ENCODE measurements around the gene PPP1R13L. TPM values are rescaled to one million over a fixed set of nuclear protein-coding genes. Genes with fewer than 3 reads are reported as not detected.
"Not testable (repeated sequence)": the region's sequence is repeated elsewhere in the genome, so short reads cannot be mapped to it uniquely, and the experiment has no call there.

Gene PPP1R13L
- total RNA-seq, 2 experiments from 2014 or later: 7.8 to 15.5 TPM

DNA sequence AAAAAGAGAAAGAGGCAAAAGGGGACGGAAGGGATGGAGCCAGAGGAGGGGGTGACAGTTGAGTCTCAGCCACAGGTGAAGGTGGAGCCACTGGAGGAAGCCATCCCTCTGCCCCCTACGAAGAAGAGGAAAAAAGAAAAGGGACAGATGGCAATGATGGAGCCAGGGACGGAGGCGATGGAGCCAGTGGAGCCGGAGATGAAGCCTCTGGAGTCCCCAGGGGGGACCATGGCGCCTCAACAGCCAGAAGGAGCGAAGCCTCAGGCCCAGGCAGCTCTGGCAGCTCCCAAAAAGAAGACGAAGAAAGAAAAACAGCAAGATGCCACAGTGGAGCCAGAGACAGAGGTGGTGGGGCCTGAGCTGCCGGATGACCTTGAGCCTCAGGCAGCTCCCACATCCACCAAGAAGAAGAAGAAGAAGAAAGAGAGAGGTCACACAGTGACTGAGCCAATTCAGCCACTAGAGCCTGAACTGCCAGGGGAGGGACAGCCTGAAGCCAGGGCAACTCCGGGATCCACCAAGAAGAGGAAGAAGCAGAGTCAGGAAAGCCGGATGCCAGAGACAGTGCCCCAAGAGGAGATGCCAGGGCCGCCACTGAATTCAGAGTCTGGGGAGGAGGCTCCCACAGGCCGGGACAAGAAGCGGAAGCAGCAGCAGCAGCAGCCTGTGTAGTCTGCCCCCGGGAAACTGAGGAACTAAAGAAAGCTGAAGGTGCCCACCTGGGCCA lies 4.1 kb upstream of the PPP1R13L start:
- no peaks in the 10 kb centered on the region for H3K9me2 ChIP-seq (ENCODE audit: insufficient read depth, low read length)
- ChIA-PET POLR2A (no interaction called here), CTCF (ENCODE audit: unreplicated experiment) (interaction anchor here (0.6 kb wide), 1 partner anchor 11 kb away, joined by 3 read pairs; no protein-coding TSS in a partner anchor)
- peak overlapping the region; percentile 17 for H3K27ac ChIP-seq (ENCODE audit: low read depth, low read length, poor library complexity, severe bottlenecking)
- BruUV-seq (replicated peaks): TSS peak; percentile 75
- H3K4me2 ChIP-seq (ENCODE audit: low read length): peak overlapping the region; percentile 46; the same call in 1 of the 2 replicates
- no peak for DNase-seq (ENCODE audit: low spot score)
- H3K4me3 ChIP-seq (ENCODE audit: low read depth, low read length, poor library complexity, severe bottlenecking): no peak overlapping the region
- intact Hi-C loops (cut with micrococcal nuclease; ENCODE audit: unreplicated experiment): loop anchor here (5.0 kb wide), 1 partner anchor 407 kb away; the partner anchor contains the start of gene RELB
- no peaks in the 10 kb centered on the region for H3K9me3 ChIP-seq (ENCODE audit: low read length)
- peaks cover 29% of the 10 kb centered on the region for H3K4me1 ChIP-seq (ENCODE audit: insufficient read depth, low read length, poor library complexity, severe bottlenecking)
- peaks cover 39% of the 10 kb centered on the region for H3K36me3 ChIP-seq (ENCODE audit: insufficient read depth, low read length)
- H2AFZ ChIP-seq (ENCODE audit: low read length): no peak overlapping the region
- no peak for TF ChIP-seq EZH2phosphoT487 (IDR thresholded peaks at IDR 0.05; ENCODE audit: borderline replicate concordance, low read depth, low read length)
- TF ChIP-seq, protein P1, sequence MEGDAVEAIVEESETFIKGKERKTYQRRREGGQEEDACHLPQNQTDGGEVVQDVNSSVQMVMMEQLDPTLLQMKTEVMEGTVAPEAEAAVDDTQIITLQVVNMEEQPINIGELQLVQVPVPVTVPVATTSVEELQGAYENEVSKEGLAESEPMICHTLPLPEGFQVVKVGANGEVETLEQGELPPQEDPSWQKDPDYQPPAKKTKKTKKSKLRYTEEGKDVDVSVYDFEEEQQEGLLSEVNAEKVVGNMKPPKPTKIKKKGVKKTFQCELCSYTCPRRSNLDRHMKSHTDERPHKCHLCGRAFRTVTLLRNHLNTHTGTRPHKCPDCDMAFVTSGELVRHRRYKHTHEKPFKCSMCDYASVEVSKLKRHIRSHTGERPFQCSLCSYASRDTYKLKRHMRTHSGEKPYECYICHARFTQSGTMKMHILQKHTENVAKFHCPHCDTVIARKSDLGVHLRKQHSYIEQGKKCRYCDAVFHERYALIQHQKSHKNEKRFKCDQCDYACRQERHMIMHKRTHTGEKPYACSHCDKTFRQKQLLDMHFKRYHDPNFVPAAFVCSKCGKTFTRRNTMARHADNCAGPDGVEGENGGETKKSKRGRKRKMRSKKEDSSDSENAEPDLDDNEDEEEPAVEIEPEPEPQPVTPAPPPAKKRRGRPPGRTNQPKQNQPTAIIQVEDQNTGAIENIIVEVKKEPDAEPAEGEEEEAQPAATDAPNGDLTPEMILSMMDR (conservative IDR thresholded peaks at IDR 0.05; ENCODE audit: low read length): no peak
- no peaks in the 10 kb centered on the region for H4K20me1 ChIP-seq (ENCODE audit: insufficient read depth, low read length)
- H3K79me2 ChIP-seq (ENCODE audit: insufficient read depth, low read depth, low read length): peaks cover 10% of the 10 kb centered on the region

DNA sequence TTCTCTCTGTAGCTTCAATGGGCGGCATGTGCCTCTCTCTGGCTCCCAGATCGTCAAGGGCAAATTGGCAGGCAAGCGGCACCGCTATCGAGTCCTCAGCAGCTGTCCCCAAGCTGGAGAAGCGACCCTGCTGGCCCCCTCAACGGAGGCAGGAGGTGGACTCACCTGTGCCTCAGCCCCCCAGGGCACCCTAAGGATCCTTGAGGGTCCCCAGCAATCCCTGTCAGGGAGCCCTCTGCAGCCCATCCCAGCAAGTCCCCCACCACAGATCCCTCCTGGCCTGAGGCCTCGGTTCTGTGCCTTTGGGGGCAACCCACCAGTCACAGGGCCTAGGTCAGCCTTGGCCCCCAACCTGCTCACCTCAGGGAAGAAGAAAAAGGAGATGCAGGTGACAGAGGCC lies 3.3 kb upstream of the PPP1R13L start:
- Histone ChIP-seq H3K9me3 (ENCODE audit: low read length) (no peaks in the 10 kb centered on the region), H3K27ac (ENCODE audit: low read depth, low read length, poor library complexity, severe bottlenecking) (no peak overlapping the region), H3K79me2 (ENCODE audit: insufficient read depth, low read depth, low read length) (peaks cover 10% of the 10 kb centered on the region), H2AFZ (ENCODE audit: low read length) (no peak overlapping the region), H3K36me3 (ENCODE audit: insufficient read depth, low read length) (peaks cover 31% of the 10 kb centered on the region), H3K4me3 (ENCODE audit: low read depth, low read length, poor library complexity, severe bottlenecking) (no peak overlapping the region), H3K4me1 (ENCODE audit: insufficient read depth, low read length, poor library complexity, severe bottlenecking) (peaks cover 37% of the 10 kb centered on the region), H4K20me1 (ENCODE audit: insufficient read depth, low read length) (no peaks in the 10 kb centered on the region), H3K4me2 (ENCODE audit: low read length) (peak overlapping the region; percentile 92), H3K9me2 (ENCODE audit: insufficient read depth, low read length) (no peaks in the 10 kb centered on the region)
- POLR2A ChIA-PET: no interaction called here
- no peak for TF ChIP-seq EZH2phosphoT487 (IDR thresholded peaks at IDR 0.05; ENCODE audit: borderline replicate concordance, low read depth, low read length)
- TF ChIP-seq, protein P1 (conservative IDR thresholded peaks at IDR 0.05; ENCODE audit: low read length): no peak
- no peak for DNase-seq (ENCODE audit: low spot score)
- CTCF ChIA-PET (ENCODE audit: unreplicated experiment): no interaction called here
- intact Hi-C loops (cut with micrococcal nuclease; ENCODE audit: unreplicated experiment): loop anchor here (5.0 kb wide), 1 partner anchor 406 kb away; the partner anchor contains the start of gene RELB
- BruUV-seq (replicated peaks): no TSS peak

DNA sequence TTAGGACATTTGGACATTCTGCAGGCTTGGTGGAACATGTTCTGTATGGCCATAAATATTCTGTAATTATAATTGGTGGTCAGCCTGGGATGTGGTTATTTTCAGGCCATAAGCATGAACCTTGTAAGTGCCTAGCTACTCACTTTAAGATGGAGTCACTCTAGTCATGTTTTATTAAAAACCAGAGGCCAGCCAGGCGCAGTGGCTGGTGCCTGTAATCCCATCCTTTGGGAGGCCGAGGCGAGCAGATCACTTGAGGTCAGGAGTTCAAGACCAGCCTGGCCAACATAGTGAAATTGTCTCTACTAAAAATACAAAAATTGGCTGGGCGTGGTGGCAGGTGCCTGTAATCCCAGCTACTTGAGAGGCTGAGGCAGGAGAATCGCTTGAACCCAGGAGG lies 2.7 kb upstream of the PPP1R13L start:
- H3K27ac ChIP-seq (ENCODE audit: low read depth, low read length, poor library complexity, severe bottlenecking); CTCF ChIA-PET (ENCODE audit: unreplicated experiment): not testable (repeated sequence)
- intact Hi-C loops (cut with micrococcal nuclease; ENCODE audit: unreplicated experiment): loop anchor here (5.0 kb wide), 1 partner anchor 405 kb away; the partner anchor contains the start of gene RELB

More for the DNA sequence above, 2.7 kb upstream of the PPP1R13L start:
- TSS peak; percentile 70 for BruUV-seq (replicated peaks)
- peak overlapping the region; percentile 89 for H3K4me3 ChIP-seq (ENCODE audit: low read depth, low read length, poor library complexity, severe bottlenecking)
- peaks cover 25% of the 10 kb centered on the region for H3K36me3 ChIP-seq (ENCODE audit: insufficient read depth, low read length)
- DNase-seq (ENCODE audit: low spot score); H3K9me2 ChIP-seq (ENCODE audit: insufficient read depth, low read length); H4K20me1 ChIP-seq (ENCODE audit: insufficient read depth, low read length); H2AFZ ChIP-seq (ENCODE audit: low read length); POLR2A ChIA-PET; H3K9me3 ChIP-seq (ENCODE audit: low read length): not testable (repeated sequence)
- H3K79me2 ChIP-seq (ENCODE audit: insufficient read depth, low read depth, low read length): peaks cover 10% of the 10 kb centered on the region
- H3K4me2 ChIP-seq (ENCODE audit: low read length): peak overlapping the region; percentile 92
- peaks cover 38% of the 10 kb centered on the region for H3K4me1 ChIP-seq (ENCODE audit: insufficient read depth, low read length, poor library complexity, severe bottlenecking)

Measured in OCI-LY7 (cell line).